ENCODE results near the gene ARRDC2.
"Not testable (repeated sequence)": the region's sequence is repeated elsewhere in the genome, so short reads cannot be mapped to it uniquely, and the experiment has no call there.

ARRDC2 gene

GRCh38 chr19:18007917-18008673, at the start of gene ARRDC2:
Gene ARRDC2 (plus strand): TSS chr19:18008170. CDS start chr19:18008311, 141 bp downstream.
- peak; percentile 93 for DNase-seq

- no peak for DNase-seq
These were observed 43.9 kb upstream of the ARRDC2 start for GRCh38 chr19:17963936-17964691.

GRCh38 chr19:17965370-17966128, 42.4 kb upstream of the ARRDC2 start:
- no peak for DNase-seq

- no peak for DNase-seq
These were observed 41.9 kb upstream of the ARRDC2 start for GRCh38 chr19:17966129-17966483.

GRCh38 chr19:17966550-17967256, 41.3 kb upstream of the ARRDC2 start, which contains the start of gene KCNN1:
Gene KCNN1 (plus strand): TSS chr19:17967107. CDS start chr19:17973889, 6,782 bp downstream.
- DNase-seq, result no peak

- no peak for DNase-seq
These were observed 40.5 kb upstream of the ARRDC2 start for GRCh38 chr19:17967257-17968051.

- no peak for DNase-seq
These were observed 39.6 kb upstream of the ARRDC2 start for GRCh38 chr19:17968362-17968761.

- DNase-seq, result no peak
These were observed 38.7 kb upstream of the ARRDC2 start for GRCh38 chr19:17969096-17969792.

- DNase-seq, result no peak
These were observed 35.7 kb upstream of the ARRDC2 start for GRCh38 chr19:17972230-17972629.

- no peak for DNase-seq
These were observed 34.2 kb upstream of the ARRDC2 start for GRCh38 chr19:17973759-17974158.

- no peak for DNase-seq
These were observed 33.4 kb upstream of the ARRDC2 start for GRCh38 chr19:17974551-17974950.

- DNase-seq, result no peak
These were observed 32.9 kb upstream of the ARRDC2 start for GRCh38 chr19:17975032-17975431.

GRCh38 chr19:17977021-17977420, 30.9 kb upstream of the ARRDC2 start:
- no peak for DNase-seq

GRCh38 chr19:17977488-17977887, 30.5 kb upstream of the ARRDC2 start:
- DNase-seq, result no peak

- no peak for DNase-seq
These were observed 26.4 kb upstream of the ARRDC2 start for GRCh38 chr19:17981611-17982010.

GRCh38 chr19:17982430-17982829, 25.5 kb upstream of the ARRDC2 start:
- DNase-seq, result no peak

GRCh38 chr19:17985037-17985818, 22.7 kb upstream of the ARRDC2 start:
- DNase-seq, result no peak

- not testable (repeated sequence) for DNase-seq
These were observed 21.4 kb upstream of the ARRDC2 start for GRCh38 chr19:17986569-17986968.

- DNase-seq, result no peak
These were observed 19.8 kb upstream of the ARRDC2 start for GRCh38 chr19:17988161-17988560.

GRCh38 chr19:17989425-17990094, 18.4 kb upstream of the ARRDC2 start:
- DNase-seq, result no peak

Measured in CD4-positive, alpha-beta T cell treated with Interleukin-4 for 1 hour (primary cell).